ENCODE data around the gene SIRT2. TPM values are rescaled to one million over a fixed set of nuclear protein-coding genes. Genes with fewer than 3 reads are reported as not detected.
A peak's percentile ranks its signal among the peaks of the same experiment; 100 is the strongest.

SIRT2 gene
- total and polyA plus RNA-seq, 2 of the 13 experiments (the other 11 are each of a cell fraction or from before 2014, with no cell fraction given): 22.3 to 26.1 TPM

GRCh38 chr19:38932425-38933179, 33.2 kb upstream of the SIRT2 start (continued):
- TF ChIP-seq AHDC1 (CRISPR knock-in tag; IDR thresholded peaks at IDR 0.05; ENCODE audit: borderline replicate concordance): no peak
- TF ChIP-seq KDM3A (CRISPR knock-in tag; IDR thresholded peaks at IDR 0.05; ENCODE audit: low read depth): no peak
- TF ChIP-seq ZNF816 (CRISPR knock-in tag; IDR thresholded peaks at IDR 0.05; ENCODE audit: borderline replicate concordance): no peak
- TF ChIP-seq ZNF546 (CRISPR knock-in tag; conservative IDR thresholded peaks at IDR 0.05): no peak
- TF ChIP-seq HOXD1 (CRISPR knock-in tag; IDR thresholded peaks at IDR 0.05): no peak
- no peak for TF ChIP-seq GABPA (IDR thresholded peaks at IDR 0.05; ENCODE audit: low read depth, low read length)
- no peak for TF ChIP-seq GABPA (CRISPR knock-in tag; IDR thresholded peaks at IDR 0.05; ENCODE audit: low read depth)
- no peak for TF ChIP-seq ZMAT3 (CRISPR knock-in tag; conservative IDR thresholded peaks at IDR 0.05)
- no peak for TF ChIP-seq ZSCAN29 (CRISPR knock-in tag; conservative IDR thresholded peaks at IDR 0.05)
- TF ChIP-seq U2AF1 (optimal IDR thresholded peaks at IDR 0.05; ENCODE audit: low read depth, low read length): no peak
- TF ChIP-seq SMC3 (IDR thresholded peaks at IDR 0.05; ENCODE audit: low read length): peak; percentile 39; the same call in 1 of the 2 replicates
- TF ChIP-seq ZFX (CRISPR knock-in tag; IDR thresholded peaks at IDR 0.05; ENCODE audit: low read depth): no peak
- TF ChIP-seq U2AF2 (IDR thresholded peaks at IDR 0.05; ENCODE audit: low read depth, low read length): no peak
- TF ChIP-seq ATM (IDR thresholded peaks at IDR 0.05; ENCODE audit: borderline replicate concordance): no peak
- TF ChIP-seq KLF16 (CRISPR knock-in tag; IDR thresholded peaks at IDR 0.05): no peak
- TF ChIP-seq ZNF614 (CRISPR knock-in tag; IDR thresholded peaks at IDR 0.05; ENCODE audit: borderline replicate concordance): no peak
- no peak for TF ChIP-seq SRY (CRISPR knock-in tag; IDR thresholded peaks at IDR 0.05)
- TF ChIP-seq ZBTB42 (CRISPR knock-in tag; IDR thresholded peaks at IDR 0.05): no peak
- peak; percentile 88 for TF ChIP-seq ZNF7 (CRISPR knock-in tag; IDR thresholded peaks at IDR 0.05)
- peak; percentile 34; the same call in 1 of the 2 replicates for TF ChIP-seq ZNF687 (CRISPR knock-in tag; IDR thresholded peaks at IDR 0.05)
- TF ChIP-seq KAT8 (CRISPR knock-in tag; IDR thresholded peaks at IDR 0.05): no peak
- no peak for TF ChIP-seq ZNF549 (CRISPR knock-in tag; IDR thresholded peaks at IDR 0.05)
- no peak for TF ChIP-seq ZNF775 (CRISPR knock-in tag; IDR thresholded peaks at IDR 0.05; ENCODE audit: borderline replicate concordance)

All from HepG2 (cell line).